HG03378 (cell line): ENCODE measurements around the gene SMIM35.

Experiments used
- ATAC-seq: cut with Tn5 transposase; IDR thresholded peaks from one replicate; pipeline ENCODE4 v1.9.1; 2021; ENCODE audit warnings: mild to moderate bottlenecking, moderate library complexity; ENCODE audit not compliant: unreplicated experiment

SMIM35 gene

GRCh38 chr11:118060081-118060661 is 26.6 kb downstream of the SMIM35 start:
- ATAC-seq, result no peak

GRCh38 chr11:118059246-118059940 is 27.4 kb downstream of the SMIM35 start:
- no peak for ATAC-seq

- ATAC-seq, result no peak
Measured at GRCh38 chr11:118058311-118059245, 28.2 kb downstream of the SMIM35 start.

GRCh38 chr11:118057251-118058145 is 29.3 kb downstream of the SMIM35 start:
- no peak for ATAC-seq

GRCh38 chr11:118056806-118057205 is 30.0 kb downstream of the SMIM35 start:
- ATAC-seq, result no peak

- ATAC-seq, result no peak
Measured at GRCh38 chr11:118055966-118056365, 30.8 kb downstream of the SMIM35 start.

GRCh38 chr11:118054712-118055640 is 31.8 kb downstream of the SMIM35 start:
- no peak for ATAC-seq

GRCh38 chr11:118052581-118053206 is 34.1 kb downstream of the SMIM35 start:
- no peak for ATAC-seq

- ATAC-seq, result no peak
Measured at GRCh38 chr11:118051611-118052461, 34.9 kb downstream of the SMIM35 start.

- no peak for ATAC-seq
Measured at GRCh38 chr11:118051136-118051610, 35.6 kb downstream of the SMIM35 start.

- no peak for ATAC-seq
Measured at GRCh38 chr11:118050208-118050891, 36.4 kb downstream of the SMIM35 start.

GRCh38 chr11:118049771-118050170 is 37.0 kb downstream of the SMIM35 start:
- no peak for ATAC-seq

- no peak for ATAC-seq
Measured at GRCh38 chr11:118048472-118049370, 38.0 kb downstream of the SMIM35 start.

- no peak for ATAC-seq
Measured at GRCh38 chr11:118047749-118048148, 39.0 kb downstream of the SMIM35 start.

GRCh38 chr11:118046964-118047700 is 39.6 kb downstream of the SMIM35 start:
- ATAC-seq, result no peak
